ENCODE results near the gene ACD.

- TF ChIP-seq CTCF (IDR thresholded peaks at IDR 0.05) (no peak), POLR2AphosphoS5 (IDR thresholded peaks at IDR 0.05) (no peak), POLR2A (IDR thresholded peaks at IDR 0.05) (no peak)
These were observed 47.1 kb upstream of the ACD start for GRCh38 chr16:67707210-67707609.

Measured in gastroesophageal sphincter (tissue), 3 donors.